Loucy (cell line): ENCODE measurements around the gene FCHO1.

Source experiments
- H2AFZ ChIP-seq: fragments of 200-600 bp; sonication (generic); 2 replicates; pipeline ENCODE4 v1.6.0; 2016; ENCODE audit warnings: antibody characterized with exemption, mild to moderate bottlenecking, low read length, moderate library complexity
- H3F3A ChIP-seq: fragments of 200-600 bp; 2 replicates; pipeline ENCODE4 v1.6.0; 2016; ENCODE audit warnings: antibody characterized with exemption, low read depth, mild to moderate bottlenecking
- H3K27me3 ChIP-seq: fragments of 200-600 bp; sonication (generic); 2 replicates; pipeline ENCODE4 v1.6.1; 2014; ENCODE audit warnings: low read length, mild to moderate bottlenecking; ENCODE audit not compliant: insufficient read depth, poor library complexity, severe bottlenecking
- H3K36me3 ChIP-seq: fragments of 200-600 bp; sonication (generic); 2 replicates; pipeline ENCODE4 v1.6.1; 2016; ENCODE audit warnings: low read length; ENCODE audit not compliant: insufficient read depth
- H3K4me1 ChIP-seq: fragments of 200-600 bp; sonication (generic); 2 replicates; pipeline ENCODE4 v1.5.1; 2014; ENCODE audit warnings: low read length, mild to moderate bottlenecking; ENCODE audit not compliant: insufficient read depth, poor library complexity, severe bottlenecking
- H3K4me2 ChIP-seq: fragments of 200-600 bp; sonication (generic); 2 replicates; pipeline ENCODE4 v1.6.0; 2014; ENCODE audit warnings: antibody characterized with exemption, low read length, low read depth, mild to moderate bottlenecking; ENCODE audit not compliant: poor library complexity, severe bottlenecking
- H3K4me3 ChIP-seq: fragments of 200-600 bp; sonication (generic); 2 replicates; pipeline ENCODE4 v1.5.1; 2014; ENCODE audit warnings: low read length, mild to moderate bottlenecking, mixed read lengths; ENCODE audit not compliant: poor library complexity, severe bottlenecking
- H3K79me2 ChIP-seq: fragments of 200-600 bp; sonication (generic); 2 replicates; pipeline ENCODE4 v1.6.1; 2014; ENCODE audit warnings: low read length; ENCODE audit not compliant: insufficient read depth
- H3K9ac ChIP-seq: fragments of 200-600 bp; sonication (generic); 2 replicates; pipeline ENCODE4 v1.6.0; 2014; ENCODE audit warnings: mild to moderate bottlenecking, low read depth, low read length, moderate library complexity; ENCODE audit not compliant: poor library complexity, severe bottlenecking
- H3K9me2 ChIP-seq: fragments of 200-600 bp; sonication (generic); replicated peaks from 2 replicates; pipeline ENCODE4 v1.6.1; 2016; ENCODE audit warnings: low read depth, low read length, mixed read lengths
- H3K9me3 ChIP-seq: fragments of 200-600 bp; sonication (generic); 2 replicates; pipeline ENCODE4 v1.6.1; 2014; ENCODE audit warnings: mild to moderate bottlenecking, antibody characterized with exemption, low read length, low read depth; ENCODE audit not compliant: insufficient read depth
- H4K20me1 ChIP-seq: fragments of 200-600 bp; sonication (generic); 2 replicates; pipeline ENCODE4 v1.6.0; 2014; ENCODE audit warnings: antibody characterized with exemption, low read length, mild to moderate bottlenecking; ENCODE audit not compliant: insufficient read depth, poor library complexity, severe bottlenecking
- EZH2phosphoT487 ChIP-seq: fragments of 200-600 bp; IDR thresholded peaks from 2 replicates; pipeline ENCODE4 v1.6.1; 2018; ENCODE audit warnings: antibody characterized with exemption, mild to moderate bottlenecking, moderate library complexity, borderline replicate concordance
- TF ChIP-seq, protein P1 (sequence below): fragments of 200-600 bp; sonication (generic); conservative IDR thresholded peaks from 2 replicates; pipeline ENCODE4 v1.5.1; 2014; ENCODE audit warnings: mild to moderate bottlenecking, antibody characterized with exemption, low read length

FCHO1 gene

DNA sequence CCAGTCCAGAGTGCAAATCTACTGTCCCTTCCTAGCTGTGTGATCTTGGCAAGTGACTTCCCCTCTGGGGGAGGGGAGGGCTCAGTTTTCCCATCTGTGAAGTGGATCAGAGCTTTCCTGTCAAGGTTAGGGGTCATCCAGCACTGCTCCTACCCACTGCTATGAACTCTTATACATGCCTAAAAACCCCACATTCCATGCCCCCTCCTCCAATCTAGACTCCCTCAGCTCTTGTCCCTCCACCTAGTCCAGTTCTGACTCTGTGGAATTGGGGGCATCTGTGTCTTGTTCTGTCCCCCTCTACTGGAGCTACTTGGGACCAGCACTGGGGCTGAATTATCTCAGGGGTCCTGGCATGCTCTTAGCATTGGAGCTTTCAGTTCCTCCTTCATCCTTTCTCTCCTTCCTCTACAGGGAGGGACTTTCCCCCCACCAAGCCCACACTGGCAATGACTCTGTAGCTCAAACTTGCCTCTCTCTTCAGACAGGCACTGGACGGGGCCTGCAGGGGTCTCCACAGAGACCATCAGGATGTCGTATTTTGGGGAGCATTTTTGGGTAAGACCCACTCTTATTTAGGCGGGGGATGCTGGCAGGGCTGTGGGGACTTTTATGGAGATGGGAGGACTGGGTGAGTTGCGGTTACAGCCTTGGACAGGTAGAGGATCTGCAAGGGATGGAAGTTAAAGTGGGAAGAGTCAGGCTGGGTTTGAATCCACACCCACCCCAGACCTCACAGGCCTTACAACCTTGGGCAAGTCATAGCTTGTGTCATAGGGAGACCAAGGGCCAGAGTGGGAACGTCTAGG is 3.6 kb downstream of the FCHO1 start:
- Histone ChIP-seq H3K36me3 (peaks cover 9% of the 10 kb centered on the region; the same call in 1 of the 2 replicates), H3F3A (no peaks in the 10 kb centered on the region), H4K20me1 (no peaks in the 10 kb centered on the region), H3K9me2 (no peaks in the 10 kb centered on the region), H3K9ac (no peak overlapping the region), H3K79me2 (peaks cover 37% of the 10 kb centered on the region), H2AFZ (no peak overlapping the region), H3K4me2 (no peak overlapping the region), H3K4me3 (no peak overlapping the region), H3K27me3 (no peaks in the 10 kb centered on the region), H3K9me3 (no peaks in the 10 kb centered on the region), H3K4me1 (peaks cover 30% of the 10 kb centered on the region)
- TF ChIP-seq, protein P1, sequence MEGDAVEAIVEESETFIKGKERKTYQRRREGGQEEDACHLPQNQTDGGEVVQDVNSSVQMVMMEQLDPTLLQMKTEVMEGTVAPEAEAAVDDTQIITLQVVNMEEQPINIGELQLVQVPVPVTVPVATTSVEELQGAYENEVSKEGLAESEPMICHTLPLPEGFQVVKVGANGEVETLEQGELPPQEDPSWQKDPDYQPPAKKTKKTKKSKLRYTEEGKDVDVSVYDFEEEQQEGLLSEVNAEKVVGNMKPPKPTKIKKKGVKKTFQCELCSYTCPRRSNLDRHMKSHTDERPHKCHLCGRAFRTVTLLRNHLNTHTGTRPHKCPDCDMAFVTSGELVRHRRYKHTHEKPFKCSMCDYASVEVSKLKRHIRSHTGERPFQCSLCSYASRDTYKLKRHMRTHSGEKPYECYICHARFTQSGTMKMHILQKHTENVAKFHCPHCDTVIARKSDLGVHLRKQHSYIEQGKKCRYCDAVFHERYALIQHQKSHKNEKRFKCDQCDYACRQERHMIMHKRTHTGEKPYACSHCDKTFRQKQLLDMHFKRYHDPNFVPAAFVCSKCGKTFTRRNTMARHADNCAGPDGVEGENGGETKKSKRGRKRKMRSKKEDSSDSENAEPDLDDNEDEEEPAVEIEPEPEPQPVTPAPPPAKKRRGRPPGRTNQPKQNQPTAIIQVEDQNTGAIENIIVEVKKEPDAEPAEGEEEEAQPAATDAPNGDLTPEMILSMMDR: peak; percentile 28; the same call in 1 of the 2 replicates
- no peak for TF ChIP-seq EZH2phosphoT487

DNA sequence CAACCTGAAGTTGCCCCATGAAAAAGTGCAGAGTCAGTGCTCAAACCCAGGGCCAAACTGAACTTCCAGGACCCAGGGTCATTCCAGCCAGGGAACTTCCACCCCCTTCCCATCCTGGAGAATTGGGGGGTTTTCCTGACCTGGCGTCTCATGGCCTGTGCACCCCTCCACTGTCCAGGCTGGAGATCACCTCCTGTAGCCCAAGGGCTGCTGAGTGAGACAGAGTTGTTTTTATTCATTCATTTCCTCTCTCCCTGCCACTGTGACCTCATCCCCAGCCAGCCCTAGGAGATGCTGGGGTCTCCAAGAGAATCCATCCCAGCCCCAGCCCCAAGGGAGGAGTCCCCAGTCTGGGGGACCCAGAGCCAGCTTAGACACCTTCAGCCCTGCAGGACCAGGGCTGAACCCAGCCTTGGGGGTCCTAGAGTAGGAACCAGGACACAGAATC is 4.2 kb downstream of the FCHO1 start:
- no peak overlapping the region for H3K4me3 ChIP-seq
- H3K4me2 ChIP-seq: no peak overlapping the region
- H3K9ac ChIP-seq: no peak overlapping the region

DNA sequence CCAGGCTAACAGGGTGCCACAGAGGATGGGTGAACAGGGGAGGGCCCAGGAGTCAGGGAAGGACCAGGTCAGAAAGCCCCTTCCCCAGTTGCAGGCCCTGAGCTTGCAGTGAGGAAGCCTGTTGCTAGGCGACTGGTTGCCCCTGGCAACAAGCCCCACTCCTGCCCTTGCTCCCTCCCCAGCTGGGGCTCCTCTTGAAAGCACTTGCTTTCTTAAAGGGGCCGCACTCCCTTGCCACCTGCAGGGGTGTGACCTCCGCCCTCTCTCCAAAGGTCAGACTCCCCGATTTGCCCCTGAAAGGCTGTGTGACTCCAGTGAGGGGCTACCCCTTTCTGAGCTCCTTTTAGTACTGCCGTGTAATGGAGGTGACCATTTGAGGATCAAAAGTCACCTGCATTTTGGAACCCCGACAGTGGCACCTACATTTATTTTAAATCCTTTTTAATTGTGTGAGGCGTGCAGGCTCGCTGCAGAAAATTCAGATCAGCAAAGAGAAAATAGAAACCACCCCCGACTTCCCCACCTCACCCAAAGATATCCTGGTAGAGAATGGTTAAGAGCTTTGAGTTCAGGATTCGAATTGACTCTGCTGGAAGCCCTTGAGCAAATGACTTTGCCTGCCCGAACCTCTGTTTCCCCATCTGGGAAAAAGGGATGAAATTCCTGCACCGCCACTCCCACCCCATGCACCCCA is 4.8 kb downstream of the FCHO1 start:
- peaks cover 16% of the 10 kb centered on the region; the same call in 1 of the 2 replicates for H3K36me3 ChIP-seq

More for the DNA sequence above, 4.2 kb downstream of the FCHO1 start:
- Histone ChIP-seq H3K79me2 (peaks cover 32% of the 10 kb centered on the region), H4K20me1 (no peaks in the 10 kb centered on the region), H3K4me1 (peaks cover 26% of the 10 kb centered on the region), H3K9me2 (no peaks in the 10 kb centered on the region), H3K9me3 (no peaks in the 10 kb centered on the region), H3K36me3 (peaks cover 11% of the 10 kb centered on the region; the same call in 1 of the 2 replicates), H3F3A (no peaks in the 10 kb centered on the region), H2AFZ (no peak overlapping the region), H3K27me3 (no peaks in the 10 kb centered on the region)
- TF ChIP-seq, protein P1: no peak
- TF ChIP-seq EZH2phosphoT487: no peak

More for the DNA sequence above, 4.8 kb downstream of the FCHO1 start:
- H3K79me2 ChIP-seq: peaks cover 25% of the 10 kb centered on the region
- peaks cover 23% of the 10 kb centered on the region for H3K4me1 ChIP-seq
- H3K27me3 ChIP-seq: no peaks in the 10 kb centered on the region
- no peaks in the 10 kb centered on the region for H3F3A ChIP-seq
- TF ChIP-seq, protein P1: no peak
- TF ChIP-seq EZH2phosphoT487: no peak
- H3K9ac ChIP-seq: no peak overlapping the region
- no peaks in the 10 kb centered on the region for H3K9me2 ChIP-seq
- H3K4me2 ChIP-seq: no peak overlapping the region
- H3K9me3 ChIP-seq: no peaks in the 10 kb centered on the region
- H4K20me1 ChIP-seq: no peaks in the 10 kb centered on the region
- H3K4me3 ChIP-seq: no peak overlapping the region
- no peak overlapping the region for H2AFZ ChIP-seq
